ENCODE measurements around the gene KRTAP5-5. TPM values are rescaled to one million over a fixed set of nuclear protein-coding genes. Genes with fewer than 3 reads are reported as not detected.

The KRTAP5-5 gene
- polyA plus RNA-seq, 1 donor from 2014 or later, result not detected

- Histone ChIP-seq H3K79me2 (replicated peaks; ENCODE audit: insufficient read depth, low read length) (no peaks in the 10 kb centered on the region), H4K20me1 (ENCODE audit: insufficient read depth) (no peaks in the 10 kb centered on the region), H3K27me3 (ENCODE audit: insufficient read depth, low read depth, low read length) (no peaks in the 10 kb centered on the region), H3F3A (ENCODE audit: insufficient read depth, low read length, poor library complexity, severe bottlenecking) (no peaks in the 10 kb centered on the region), H3K9me2 (ENCODE audit: insufficient read depth, low read length) (no peaks in the 10 kb centered on the region), H2AFZ (ENCODE audit: low read depth, low read length) (no peak overlapping the region), H3K27ac (ENCODE audit: low read length) (no peak overlapping the region), H3K9me3 (ENCODE audit: low read length) (no peaks in the 10 kb centered on the region), H3K9ac (ENCODE audit: low read length) (no peak overlapping the region), H3K36me3 (ENCODE audit: insufficient read depth, low read length) (no peaks in the 10 kb centered on the region), H3K4me2 (ENCODE audit: low read length) (no peak overlapping the region), H3K4me3 (ENCODE audit: low read length) (no peak overlapping the region)
- TF ChIP-seq POLR2AphosphoS5 (IDR thresholded peaks at IDR 0.05), result no peak
- no peak for TF ChIP-seq CTCF (IDR thresholded peaks at IDR 0.05; ENCODE audit: poor library complexity, severe bottlenecking)
- TF ChIP-seq SMC3 (conservative IDR thresholded peaks at IDR 0.05; ENCODE audit: poor library complexity), result no peak
- TF ChIP-seq EP300 (conservative IDR thresholded peaks at IDR 0.05; ENCODE audit: poor library complexity, severe bottlenecking), result no peak
- no peak for TF ChIP-seq REST (IDR thresholded peaks at IDR 0.05; ENCODE audit: borderline replicate concordance)
- no peak for TF ChIP-seq MXI1 (conservative IDR thresholded peaks at IDR 0.05; ENCODE audit: poor library complexity, severe bottlenecking)
- no peak for TF ChIP-seq TAF1 (IDR thresholded peaks at IDR 0.05; ENCODE audit: low read depth)
- TF ChIP-seq RAD21 (conservative IDR thresholded peaks at IDR 0.05), result no peak
- TF ChIP-seq EZH2 (IDR thresholded peaks at IDR 0.05; ENCODE audit: borderline replicate concordance, insufficient read depth, low read length, poor library complexity, severe bottlenecking), result no peak
Observed at GRCh38 chr11:1676229-1676740, 46.7 kb downstream of the KRTAP5-5 start.

- Histone ChIP-seq H3K9me2 (ENCODE audit: insufficient read depth, low read length) (no peaks in the 10 kb centered on the region), H3K4me3 (ENCODE audit: low read length) (no peak overlapping the region), H3K27ac (ENCODE audit: low read length) (no peak overlapping the region), H4K20me1 (ENCODE audit: insufficient read depth) (no peaks in the 10 kb centered on the region), H3F3A (ENCODE audit: insufficient read depth, low read length, poor library complexity, severe bottlenecking) (no peaks in the 10 kb centered on the region), H3K27me3 (ENCODE audit: insufficient read depth, low read depth, low read length) (no peaks in the 10 kb centered on the region), H3K9ac (ENCODE audit: low read length) (no peak overlapping the region), H3K79me2 (replicated peaks; ENCODE audit: insufficient read depth, low read length) (no peaks in the 10 kb centered on the region), H3K9me3 (ENCODE audit: low read length) (no peaks in the 10 kb centered on the region), H3K4me2 (ENCODE audit: low read length) (no peak overlapping the region), H2AFZ (ENCODE audit: low read depth, low read length) (no peak overlapping the region), H3K36me3 (ENCODE audit: insufficient read depth, low read length) (no peaks in the 10 kb centered on the region)
- TF ChIP-seq EZH2 (IDR thresholded peaks at IDR 0.05; ENCODE audit: borderline replicate concordance, insufficient read depth, low read length, poor library complexity, severe bottlenecking) (no peak), CTCF (IDR thresholded peaks at IDR 0.05; ENCODE audit: poor library complexity, severe bottlenecking) (no peak), MXI1 (conservative IDR thresholded peaks at IDR 0.05; ENCODE audit: poor library complexity, severe bottlenecking) (no peak), POLR2AphosphoS5 (IDR thresholded peaks at IDR 0.05) (no peak), SMC3 (conservative IDR thresholded peaks at IDR 0.05; ENCODE audit: poor library complexity) (no peak), REST (IDR thresholded peaks at IDR 0.05; ENCODE audit: borderline replicate concordance) (no peak)
Observed at GRCh38 chr11:1679881-1680280, 50.3 kb downstream of the KRTAP5-5 start.
